GM23338 (cell line): ENCODE results near the gene CHST2. TPM values are rescaled to one million over a fixed set of nuclear protein-coding genes. Genes with fewer than 3 reads are reported as not detected.

Source experiments
- ATAC-seq: fragments of 200-7000 bp; cut with Tn5 transposase; 3 replicates; pipeline ENCODE4 v1.9.1; 2020
- DNase-seq: peaks from one replicate; pipeline ENCODE4 v3.0.0-alpha.2; 2015; ENCODE audit warnings: low spot score
- H2AFZ ChIP-seq: fragments of 200-600 bp; sonication (generic); 2 replicates; pipeline ENCODE4 v1.8.0; 2016; ENCODE audit warnings: antibody characterized with exemption, mild to moderate bottlenecking, moderate library complexity
- H3F3A ChIP-seq: fragments of 200-600 bp; sonication (generic); replicated peaks from 2 replicates; pipeline ENCODE4 v1.8.0; 2017; ENCODE audit warnings: antibody characterized with exemption, mixed run types, low read depth
- H3K27ac ChIP-seq: fragments of 200-600 bp; sonication (generic); 2 replicates; pipeline ENCODE4 v1.6.1; 2016; ENCODE audit warnings: low read depth
- H3K27me3 ChIP-seq: fragments of 200-600 bp; sonication (generic); 2 replicates; pipeline ENCODE4 v1.8.0; 2016; ENCODE audit warnings: mild to moderate bottlenecking, mixed run types, moderate library complexity; ENCODE audit not compliant: insufficient read depth
- H3K36me3 ChIP-seq: fragments of 200-600 bp; sonication (generic); 2 replicates; pipeline ENCODE4 v1.8.0; 2016; ENCODE audit warnings: mild to moderate bottlenecking; ENCODE audit not compliant: insufficient read depth
- H3K4me1 ChIP-seq: fragments of 200-600 bp; sonication (generic); 2 replicates; pipeline ENCODE4 v1.8.0; 2016; ENCODE audit warnings: mild to moderate bottlenecking, moderate library complexity; ENCODE audit not compliant: insufficient read depth
- H3K4me2 ChIP-seq: fragments of 200-600 bp; sonication (generic); 2 replicates; pipeline ENCODE4 v1.7.1; 2017; ENCODE audit warnings: mixed run types
- H3K4me3 ChIP-seq: fragments of 200-600 bp; sonication (generic); 2 replicates; pipeline ENCODE4 v1.6.1; 2016; ENCODE audit warnings: mixed run types
- H3K79me2 ChIP-seq: fragments of 200-600 bp; sonication (generic); replicated peaks from 2 replicates; pipeline ENCODE4 v1.8.0; 2017; ENCODE audit warnings: mild to moderate bottlenecking; ENCODE audit not compliant: insufficient read depth
- H3K9me2 ChIP-seq: fragments of 200-600 bp; sonication (generic); 2 replicates; pipeline ENCODE4 v1.8.0; 2017; ENCODE audit not compliant: insufficient read depth
- H4K20me1 ChIP-seq: fragments of 200-600 bp; sonication (generic); replicated peaks from 2 replicates; pipeline ENCODE4 v1.8.0; 2017; ENCODE audit warnings: mild to moderate bottlenecking; ENCODE audit not compliant: insufficient read depth
- H3K27ac Mint-ChIP-seq: 2 replicates; pipeline ENCODE4 v1.8.0; 2020; ENCODE audit warnings: inconsistent platforms, mild to moderate bottlenecking, moderate library complexity, mixed read lengths
- H3K27me3 Mint-ChIP-seq: 3 replicates; pipeline ENCODE4 v1.8.0; 2022; ENCODE audit warnings: low read depth, mild to moderate bottlenecking, moderate library complexity, mixed read lengths, inconsistent platforms; ENCODE audit not compliant: insufficient read depth, poor library complexity
- H3K36me3 Mint-ChIP-seq: 3 replicates; pipeline ENCODE4 v1.8.0; 2021; ENCODE audit warnings: low read depth, mild to moderate bottlenecking, inconsistent platforms, moderate library complexity, mixed read lengths
- H3K4me1 Mint-ChIP-seq: 3 replicates; pipeline ENCODE4 v1.8.0; 2020; ENCODE audit warnings: mild to moderate bottlenecking, inconsistent platforms, mixed read lengths
- H3K4me3 Mint-ChIP-seq: 3 replicates; pipeline ENCODE4 v1.8.0; 2021; ENCODE audit warnings: moderate library complexity, mild to moderate bottlenecking, inconsistent platforms, mixed read lengths
- H3K9me3 Mint-ChIP-seq: 3 replicates; pipeline ENCODE4 v1.8.0; 2020; ENCODE audit warnings: moderate library complexity, mild to moderate bottlenecking, inconsistent platforms, mixed read lengths
- EZH2phosphoT487 ChIP-seq: fragments of 200-600 bp; sonication (generic); IDR thresholded peaks from one replicate; pipeline ENCODE4 v1.8.1; 2018; ENCODE audit warnings: antibody characterized with exemption; ENCODE audit not compliant: unreplicated experiment
- JUNB ChIP-seq: IDR thresholded peaks from one replicate; pipeline ENCODE4 v1.6.1; 2016; ENCODE audit warnings: antibody characterized with exemption; ENCODE audit not compliant: unreplicated experiment
- NANOG ChIP-seq: IDR thresholded peaks from 2 replicates; pipeline ENCODE4 v1.6.1; 2016; ENCODE audit warnings: antibody characterized with exemption, borderline replicate concordance
- POLR2AphosphoS5 ChIP-seq: IDR thresholded peaks from 2 replicates; pipeline ENCODE4 v1.6.1; 2016; ENCODE audit warnings: antibody characterized with exemption, low read depth
- REST ChIP-seq: IDR thresholded peaks from one replicate; pipeline ENCODE4 v1.6.1; 2018; ENCODE audit warnings: antibody characterized with exemption; ENCODE audit not compliant: unreplicated experiment
- STAT1 ChIP-seq: IDR thresholded peaks from one replicate; pipeline ENCODE4 v1.6.1; 2016; ENCODE audit warnings: antibody characterized with exemption; ENCODE audit not compliant: unreplicated experiment
- ZNF114 ChIP-seq: fragments of 250-450 bp; sonication (Bioruptor Pico); IDR thresholded peaks from 2 replicates; pipeline ENCODE4 v1.5.0; 2020; ENCODE audit warnings: mild to moderate bottlenecking, moderate library complexity
- ZNF331 ChIP-seq: fragments of 250-450 bp; sonication (Bioruptor Pico); IDR thresholded peaks from 2 replicates; pipeline ENCODE4 v1.5.0; 2020; ENCODE audit warnings: low read depth, mild to moderate bottlenecking, moderate library complexity
- ZNF462 ChIP-seq: fragments of 250-450 bp; sonication (Bioruptor Pico); IDR thresholded peaks from 2 replicates; pipeline ENCODE4 v1.5.0; 2020; ENCODE audit warnings: mild to moderate bottlenecking, moderate library complexity
- polyA plus RNA-seq: library from polyadenylated mRNA; unstranded; fragments of >200 nt; fragmentation: Nextera tagmentation; extraction: Ambion mirVana; gene quantifications from 2 replicates; pipeline ENCODE4 v1.2.1, GENCODE V29; 2016
- total RNA-seq: library from RNA; depleted of rRNA; stranded (reverse); fragments of >200 nt; shearing (Covaris generic); gene quantifications from 2 replicates; pipeline ENCODE4 v1.2.3, GENCODE V29; 2014
- TF ChIP-seq, protein P1 (sequence below), 2 experiments: fragments of 200-600 bp in 1 of 2; sonication (generic) in 1 of 2; conservative IDR thresholded peaks; 2 replicates each; pipeline versions ENCODE4 v1.5.1 to v1.6.1; 2016 to 2017; ENCODE audit warnings: antibody characterized with exemption in 2 of 2, low read depth in 2 of 2, mild to moderate bottlenecking in 2 of 2, moderate library complexity in 1 of 2

Gene CHST2
- total and polyA plus RNA-seq, 2 experiments from 2014 or later: 4.1 to 28.3 TPM

GRCh38 chr3:143121241-143122088 is 1.9 kb downstream of the CHST2 start:
- H3K79me2 ChIP-seq: no peaks in the 10 kb centered on the region
- peaks cover 34% of the 10 kb centered on the region for H3K4me1 Mint-ChIP-seq
- peak overlapping the region; percentile 81 for H3K4me3 ChIP-seq
- H3K4me1 ChIP-seq: peaks cover 15% of the 10 kb centered on the region
- H3K9me3 Mint-ChIP-seq: no peaks in the 10 kb centered on the region
- no peak for TF ChIP-seq ZNF331
- TF ChIP-seq, protein P1, sequence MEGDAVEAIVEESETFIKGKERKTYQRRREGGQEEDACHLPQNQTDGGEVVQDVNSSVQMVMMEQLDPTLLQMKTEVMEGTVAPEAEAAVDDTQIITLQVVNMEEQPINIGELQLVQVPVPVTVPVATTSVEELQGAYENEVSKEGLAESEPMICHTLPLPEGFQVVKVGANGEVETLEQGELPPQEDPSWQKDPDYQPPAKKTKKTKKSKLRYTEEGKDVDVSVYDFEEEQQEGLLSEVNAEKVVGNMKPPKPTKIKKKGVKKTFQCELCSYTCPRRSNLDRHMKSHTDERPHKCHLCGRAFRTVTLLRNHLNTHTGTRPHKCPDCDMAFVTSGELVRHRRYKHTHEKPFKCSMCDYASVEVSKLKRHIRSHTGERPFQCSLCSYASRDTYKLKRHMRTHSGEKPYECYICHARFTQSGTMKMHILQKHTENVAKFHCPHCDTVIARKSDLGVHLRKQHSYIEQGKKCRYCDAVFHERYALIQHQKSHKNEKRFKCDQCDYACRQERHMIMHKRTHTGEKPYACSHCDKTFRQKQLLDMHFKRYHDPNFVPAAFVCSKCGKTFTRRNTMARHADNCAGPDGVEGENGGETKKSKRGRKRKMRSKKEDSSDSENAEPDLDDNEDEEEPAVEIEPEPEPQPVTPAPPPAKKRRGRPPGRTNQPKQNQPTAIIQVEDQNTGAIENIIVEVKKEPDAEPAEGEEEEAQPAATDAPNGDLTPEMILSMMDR (conservative IDR thresholded peaks at IDR 0.05; ENCODE audit: low read depth in 2 of 2): peak; percentile 54 to 91; a peak in 3 of 4 replicates
- H3K4me2 ChIP-seq: peak overlapping the region; percentile 97
- ATAC-seq: peak; percentile 24
- H3K27me3 ChIP-seq: peaks cover 33% of the 10 kb centered on the region
- no peaks in the 10 kb centered on the region; the same call in 1 of the 2 replicates for H3K36me3 ChIP-seq
- DNase-seq: peak; percentile 81
- H4K20me1 ChIP-seq: peaks cover 2% of the 10 kb centered on the region; the same call in 1 of the 2 replicates
- no peak overlapping the region for H3K27ac ChIP-seq
- peaks cover 21% of the 10 kb centered on the region for H3K27me3 Mint-ChIP-seq
- peak overlapping the region; percentile 89 for H2AFZ ChIP-seq
- H3K4me3 Mint-ChIP-seq: peak overlapping the region; percentile 66
- H3K27ac Mint-ChIP-seq: no peak overlapping the region
- H3K36me3 Mint-ChIP-seq: peaks cover 16% of the 10 kb centered on the region
- no peaks in the 10 kb centered on the region for H3K9me2 ChIP-seq
- H3F3A ChIP-seq: no peaks in the 10 kb centered on the region

GRCh38 chr3:143122089-143122430 is 2.5 kb downstream of the CHST2 start:
- Histone ChIP-seq H3K4me2 (no peak overlapping the region), H3K27me3 (peaks cover 33% of the 10 kb centered on the region), H3K79me2 (no peaks in the 10 kb centered on the region), H3K4me3 (no peak overlapping the region; the same call in 1 of the 2 replicates), H3F3A (no peaks in the 10 kb centered on the region), H3K9me2 (no peaks in the 10 kb centered on the region), H3K36me3 (no peaks in the 10 kb centered on the region; the same call in 1 of the 2 replicates), H4K20me1 (peaks cover 2% of the 10 kb centered on the region; the same call in 1 of the 2 replicates), H3K27ac (no peak overlapping the region), H3K4me1 (peaks cover 15% of the 10 kb centered on the region), H2AFZ (no peak overlapping the region)
- no peak for DNase-seq
- ATAC-seq: no peak
- Mint-ChIP-seq H3K27ac (no peak overlapping the region), H3K9me3 (no peaks in the 10 kb centered on the region), H3K4me1 (peaks cover 31% of the 10 kb centered on the region), H3K27me3 (peaks cover 21% of the 10 kb centered on the region), H3K36me3 (peaks cover 16% of the 10 kb centered on the region), H3K4me3 (no peak overlapping the region; the same call in 2 of the 3 replicates)
- TF ChIP-seq ZNF114 (CRISPR knock-in tag) (no peak), NANOG (no peak), EZH2phosphoT487 (no peak), REST (no peak), STAT1 (no peak), ZNF462 (CRISPR knock-in tag) (no peak), JUNB (no peak), POLR2AphosphoS5 (no peak)
